HG03045 (cell line): Measurements from ENCODE around the gene RGS3.
"Not testable (repeated sequence)": the region's sequence is repeated elsewhere in the genome, so short reads cannot be mapped to it uniquely, and the experiment has no call there.

Experiments
- ATAC-seq: cut with Tn5 transposase; IDR thresholded peaks from one replicate; pipeline ENCODE4 v1.9.1; 2021; ENCODE audit warnings: mild to moderate bottlenecking, moderate library complexity; ENCODE audit not compliant: unreplicated experiment

RGS3 gene

GRCh38 chr9:113631137-113631765, 167.7 kb downstream of the RGS3 start:
- ATAC-seq: no peak

DNA sequence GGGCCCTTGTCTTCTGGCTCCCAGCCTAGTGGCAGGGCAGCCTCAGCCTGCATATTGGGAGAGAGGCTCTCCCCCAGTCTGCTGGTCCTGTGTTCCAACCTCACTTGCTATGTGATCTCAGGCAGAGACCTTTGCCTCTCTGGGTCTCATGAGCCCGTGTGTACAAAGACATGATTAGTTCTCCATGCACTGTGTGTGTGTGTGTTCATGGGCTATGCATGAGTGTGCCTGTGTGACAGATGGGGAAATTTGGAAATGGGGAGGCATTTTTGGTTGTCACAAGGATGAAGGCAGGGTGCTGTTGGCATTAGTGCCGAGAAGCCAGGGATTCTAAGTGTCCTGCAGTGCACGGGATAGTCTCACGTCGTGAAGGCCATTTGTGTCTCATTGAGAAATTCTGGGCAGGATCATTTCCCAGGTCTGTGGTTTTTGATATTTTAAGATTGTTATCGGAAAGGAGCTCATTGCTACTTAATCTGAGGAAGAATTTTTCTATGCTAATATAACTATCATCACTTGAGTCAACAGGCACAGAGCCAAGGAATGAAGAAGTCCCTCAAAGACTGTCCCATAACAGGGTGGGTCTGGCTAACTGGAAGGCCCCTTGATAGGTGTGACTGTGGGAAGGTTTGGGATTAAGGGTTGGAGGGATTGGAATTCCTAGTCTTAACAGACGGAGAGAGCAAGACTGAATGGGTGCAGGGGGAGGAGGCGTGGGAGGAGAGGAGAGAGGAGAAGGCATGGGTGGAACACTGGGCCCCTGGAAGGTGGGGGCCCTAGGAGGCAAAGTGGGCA, 168.5 kb downstream of the RGS3 start:
- ATAC-seq: no peak

DNA sequence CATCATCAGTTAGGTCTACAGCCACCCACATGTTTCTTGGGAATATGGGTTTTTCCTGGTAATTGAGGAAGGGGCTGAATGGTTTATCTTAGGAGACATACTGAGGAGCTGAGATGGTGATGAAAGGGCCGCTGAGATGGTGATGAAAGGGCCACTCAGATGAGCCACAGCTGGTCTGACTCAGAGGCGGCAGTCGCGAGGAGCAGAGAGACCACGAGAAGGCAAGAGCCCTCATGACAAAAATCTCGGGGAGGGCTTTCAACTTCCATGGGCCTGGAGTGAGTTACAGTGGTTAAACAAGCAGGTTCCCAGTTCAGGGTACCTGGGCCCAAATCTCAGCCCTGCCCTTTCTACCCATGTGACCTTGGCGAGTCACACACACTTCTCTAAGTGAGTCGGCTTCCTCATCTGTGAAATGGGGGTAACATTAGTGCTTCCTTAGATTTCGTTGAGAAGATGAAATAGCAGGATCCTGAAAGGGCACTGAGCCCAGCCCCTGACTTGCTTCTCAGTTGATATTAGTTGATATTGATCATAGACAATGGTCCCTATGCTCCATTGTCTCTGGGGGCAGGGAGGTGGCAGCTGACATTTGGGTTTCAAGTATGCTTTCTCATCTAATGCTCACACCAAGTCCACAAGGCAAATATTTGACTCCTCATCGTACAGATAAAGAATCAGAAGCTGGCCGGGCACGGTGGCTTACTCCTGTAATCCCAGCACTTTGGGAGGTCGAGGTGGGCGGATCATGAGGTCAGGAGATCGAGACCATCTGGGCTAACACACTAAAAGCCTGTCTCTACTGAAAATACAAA, 169.5 kb downstream of the RGS3 start:
- no peak for ATAC-seq

DNA sequence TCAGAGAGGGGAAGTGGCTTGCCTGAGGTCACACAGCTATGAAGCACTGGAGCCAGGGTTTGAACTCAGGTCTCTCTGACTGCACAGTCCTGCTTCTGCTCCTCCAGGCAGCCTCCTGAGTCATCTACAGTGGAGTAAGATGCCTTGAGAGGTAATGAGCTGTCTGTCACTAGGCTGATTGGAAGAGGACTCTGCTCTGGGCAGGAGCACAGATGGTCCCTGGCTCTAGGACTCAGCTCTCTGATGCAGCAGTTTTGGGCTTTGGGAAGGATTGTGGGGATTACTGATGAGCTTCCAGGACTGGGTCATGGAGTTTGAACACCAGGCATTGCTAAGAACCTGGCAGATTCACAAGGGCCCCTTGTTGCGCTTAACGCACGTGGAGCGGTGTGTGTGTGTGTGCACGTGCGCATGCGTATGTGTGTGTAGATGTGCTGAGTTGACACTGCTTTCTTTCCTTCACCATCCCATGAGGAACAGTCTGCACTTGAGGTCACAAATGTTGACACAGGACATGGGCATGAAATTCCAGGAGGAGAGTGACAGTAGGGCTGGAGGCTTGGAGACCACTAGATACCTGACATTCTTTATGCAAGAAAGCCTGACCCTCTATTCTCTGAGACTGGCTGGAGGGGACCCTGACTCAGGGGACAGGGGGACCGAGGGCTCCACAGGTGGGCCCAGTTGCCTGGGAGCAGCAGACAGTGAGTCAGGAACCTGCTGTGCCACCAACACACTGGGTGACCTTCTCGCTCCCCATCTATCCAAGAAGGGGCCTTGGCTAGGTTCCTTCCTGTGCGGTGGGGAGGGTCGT, 170.5 kb downstream of the RGS3 start:
- ATAC-seq: no peak

DNA sequence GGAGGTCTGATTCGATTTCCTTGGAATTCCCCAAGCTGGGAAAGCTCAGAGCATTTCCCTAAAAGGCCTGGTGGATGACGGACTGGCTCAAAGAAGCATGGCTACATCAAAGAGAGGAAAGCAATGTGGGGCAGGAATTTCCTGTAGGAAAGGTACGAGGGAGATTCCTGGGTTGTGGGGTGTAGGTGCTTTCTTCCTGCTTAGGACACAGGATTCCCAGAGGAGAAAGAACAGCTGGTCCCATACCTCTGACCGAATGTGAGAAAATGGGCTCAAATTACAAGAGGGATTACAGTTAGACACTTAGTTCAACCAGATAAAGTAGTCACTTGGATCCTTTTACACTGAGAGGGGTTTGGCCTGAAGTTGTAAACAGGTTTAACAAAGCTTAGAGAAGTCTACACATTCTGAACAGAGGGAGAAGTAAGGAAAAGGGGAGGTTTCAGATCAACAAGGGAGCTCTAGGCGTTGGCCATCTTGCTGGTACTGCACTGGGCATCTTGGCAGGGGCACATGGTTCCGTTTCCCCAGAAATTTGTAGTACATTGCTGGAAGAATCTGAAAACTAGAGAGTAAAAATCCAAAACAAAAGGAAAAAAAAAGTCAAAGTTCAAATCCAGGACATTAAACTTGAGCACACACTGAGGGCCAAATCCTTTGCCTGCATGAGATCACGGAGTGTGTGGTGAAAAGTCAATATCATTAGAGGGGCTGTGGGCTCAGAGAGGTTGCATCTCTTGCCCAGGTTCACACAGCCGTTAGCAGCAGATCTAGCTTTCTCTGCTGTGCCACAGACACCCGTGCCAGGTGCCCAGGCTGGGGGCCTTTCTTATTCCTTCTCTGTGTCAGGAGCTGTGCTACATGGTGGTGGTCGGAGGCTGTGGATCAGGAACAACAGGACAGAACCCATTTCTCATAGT, 171.3 kb downstream of the RGS3 start:
- ATAC-seq: no peak

DNA sequence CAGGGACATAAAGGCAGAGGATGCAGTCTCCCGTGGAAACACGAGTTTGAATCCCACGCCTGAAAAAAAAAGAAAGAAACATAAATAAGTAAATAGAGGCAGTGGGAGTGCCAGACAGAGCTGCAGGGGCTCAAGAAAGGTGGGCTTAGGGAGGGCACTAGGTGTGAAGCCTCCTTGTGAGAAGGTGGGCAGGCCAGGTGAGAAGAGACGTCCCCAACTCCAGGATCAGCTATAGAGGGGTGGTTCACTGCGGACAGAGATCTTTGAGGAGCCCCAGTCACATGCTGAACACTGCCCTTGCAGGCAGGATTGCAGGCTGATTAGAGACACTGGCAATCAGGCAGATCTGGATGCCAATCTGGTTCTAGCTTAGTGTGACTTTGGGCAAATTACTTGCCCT, 172.1 kb downstream of the RGS3 start:
- no peak for ATAC-seq

GRCh38 chr9:113636165-113636564, 172.6 kb downstream of the RGS3 start:
- no peak for ATAC-seq

DNA sequence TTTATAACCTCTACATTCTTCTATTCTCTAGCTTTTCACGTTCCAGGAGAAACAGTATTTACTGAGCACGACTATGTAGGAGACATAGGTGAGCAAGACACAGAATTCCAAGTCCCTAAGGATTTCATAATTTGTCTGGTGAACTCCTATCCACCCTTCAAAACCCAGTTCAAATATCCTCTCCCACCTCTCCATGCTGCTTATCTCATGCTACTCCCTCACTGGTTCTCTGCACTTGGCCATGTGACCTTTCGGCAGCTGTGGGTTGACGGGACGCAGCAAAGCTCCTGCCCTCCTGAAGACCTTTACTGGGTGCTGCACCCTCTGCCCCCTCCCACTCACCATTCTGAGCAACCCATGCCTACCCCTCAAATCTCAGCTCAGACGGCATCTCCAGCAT, 173.2 kb downstream of the RGS3 start:
- no peak for ATAC-seq

GRCh38 chr9:113638490-113638889, 175.0 kb downstream of the RGS3 start:
- ATAC-seq: no peak

GRCh38 chr9:113638897-113639296, 175.4 kb downstream of the RGS3 start:
- ATAC-seq: no peak

DNA sequence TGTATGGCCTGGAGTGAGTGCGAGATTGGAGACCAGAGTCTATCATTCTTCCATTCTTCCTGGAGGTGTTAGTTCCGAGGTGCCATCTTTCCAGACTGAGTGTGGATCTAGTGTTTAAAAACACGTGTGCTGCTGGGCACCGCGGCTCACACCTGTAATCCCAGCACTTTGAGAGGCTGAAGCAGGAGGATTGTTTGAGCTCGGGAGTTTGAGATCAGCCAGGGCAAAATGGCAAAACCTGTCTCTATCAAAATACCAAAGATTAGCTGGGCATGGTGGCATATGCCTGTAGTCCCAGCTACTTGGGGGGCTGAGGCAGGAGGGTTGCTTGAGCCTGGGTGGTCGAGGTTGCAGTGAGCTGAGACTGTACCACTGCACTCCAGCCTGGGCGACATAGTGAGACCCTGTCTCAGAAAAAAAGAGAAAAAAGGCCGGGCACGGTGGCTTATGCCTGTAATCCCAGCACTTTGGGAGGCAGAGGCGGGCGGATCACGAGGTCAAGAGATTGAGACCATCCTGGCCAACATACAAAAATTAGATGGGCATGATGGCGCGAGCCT, 176.0 kb downstream of the RGS3 start:
- ATAC-seq: not testable (repeated sequence)

DNA sequence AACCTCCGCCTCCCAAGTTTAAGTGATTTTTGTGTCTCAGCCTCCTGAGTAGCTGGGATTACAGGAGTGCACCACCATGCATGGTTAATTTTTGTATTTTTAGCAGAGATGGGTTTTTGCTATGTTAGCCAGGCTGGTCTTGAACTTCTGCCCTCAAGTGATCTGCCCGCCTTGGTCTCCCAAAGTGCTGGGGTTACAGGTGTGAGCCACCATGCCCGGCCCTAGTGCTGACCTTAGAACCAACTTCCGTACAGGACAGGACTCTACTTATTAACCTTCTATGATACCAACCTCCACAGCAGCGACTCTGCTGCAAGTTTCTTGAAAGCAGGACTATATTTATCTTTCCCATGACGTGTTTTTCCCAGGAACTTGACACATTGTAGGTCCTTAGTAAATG, 176.9 kb downstream of the RGS3 start:
- ATAC-seq: no peak

DNA sequence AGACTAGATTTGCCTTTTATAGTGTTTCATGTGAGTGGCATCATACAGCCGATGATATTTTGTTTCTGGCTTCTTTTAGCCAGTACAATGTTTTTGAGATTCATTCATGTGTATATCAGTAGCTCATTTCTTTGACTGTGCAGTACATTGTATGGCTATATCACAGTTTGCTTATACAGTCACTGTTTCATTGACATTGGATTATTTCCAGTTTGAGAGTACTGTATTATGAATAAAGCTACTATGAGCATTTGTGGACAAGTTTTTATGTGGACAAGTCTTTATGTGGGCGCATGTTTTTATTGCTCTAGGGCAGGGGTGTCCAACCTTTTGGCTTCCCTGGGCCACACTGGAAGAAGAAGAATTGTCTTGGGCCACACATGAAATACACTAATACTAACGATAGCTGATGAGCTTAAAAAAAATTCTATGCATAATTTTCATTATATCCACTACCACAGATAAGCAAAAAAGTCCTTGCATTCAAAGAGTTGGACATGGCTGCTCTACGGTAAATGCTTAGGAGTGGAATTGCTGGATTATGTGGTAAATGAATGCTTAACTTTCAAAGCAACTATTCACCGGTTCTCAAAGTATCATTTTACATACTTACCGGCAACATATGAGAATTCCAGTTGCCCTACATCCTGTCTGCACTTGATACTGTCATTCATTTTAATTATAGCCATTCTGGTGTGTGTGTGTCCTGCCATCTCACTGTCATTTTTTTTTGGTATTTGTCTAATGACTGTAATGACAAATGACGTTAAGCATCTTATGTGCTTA, 177.8 kb downstream of the RGS3 start:
- no peak for ATAC-seq

DNA sequence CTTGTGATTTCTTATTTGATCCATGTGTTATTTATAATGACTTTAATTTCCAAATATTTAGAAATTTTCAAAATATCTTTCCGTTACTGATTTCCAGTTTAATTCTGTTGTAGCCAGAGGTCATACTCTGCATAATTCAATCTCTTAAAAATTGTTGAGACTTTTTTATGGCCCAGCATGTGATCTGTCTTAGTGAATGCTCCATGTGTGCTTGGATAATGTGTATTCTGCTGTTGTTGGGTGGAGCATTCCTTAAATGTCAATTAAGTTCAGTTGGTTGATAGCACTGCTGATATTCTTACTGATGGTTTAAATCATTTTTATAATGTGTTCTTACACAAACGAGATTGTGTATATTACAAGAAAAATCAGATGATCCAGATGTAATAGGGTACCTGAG, 180.8 kb downstream of the RGS3 start:
- ATAC-seq: no peak

- ATAC-seq: no peak
Measured at GRCh38 chr9:113645227-113645977, 181.9 kb downstream of the RGS3 start.

DNA sequence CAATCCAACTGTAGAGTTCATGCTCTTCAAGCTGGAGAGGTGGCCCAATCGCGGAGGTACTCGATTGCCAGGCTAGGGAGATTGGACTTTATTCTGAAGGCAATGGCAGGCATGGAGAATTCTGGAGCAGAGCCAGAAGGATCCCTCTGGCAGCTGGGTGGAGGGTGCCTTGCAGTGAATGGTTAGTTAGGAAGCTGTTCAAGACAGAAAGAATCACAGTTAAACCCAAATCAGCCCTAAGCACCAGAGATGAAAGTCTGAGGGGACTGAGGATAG, 182.4 kb downstream of the RGS3 start:
- no peak for ATAC-seq

DNA sequence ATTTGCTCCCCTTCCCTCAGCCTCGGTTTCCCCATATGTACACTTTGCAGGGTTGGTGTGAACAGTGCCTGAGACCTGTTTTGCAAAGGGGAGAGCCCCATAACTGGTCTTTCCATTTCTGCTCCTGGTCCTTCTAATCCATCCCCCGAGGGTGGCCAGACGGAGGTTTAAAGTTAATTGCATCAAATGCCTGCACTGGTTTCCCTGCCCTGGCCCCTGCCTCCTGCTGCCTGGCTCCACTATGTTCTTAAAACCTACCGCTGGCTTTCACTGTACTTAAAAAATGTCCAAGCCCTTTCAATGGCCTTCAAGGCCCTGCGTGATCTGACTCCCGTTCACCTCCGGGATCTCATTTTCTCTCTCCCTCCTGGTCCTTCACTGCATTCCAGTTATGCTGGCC, 183.0 kb downstream of the RGS3 start:
- ATAC-seq: no peak
